ENCODE measurements around the gene THYN1.

The THYN1 gene

GRCh38 chr11:134246100-134246499 is 7.1 kb downstream of the THYN1 start:
- DNase-seq, result no peak

GRCh38 chr11:134245434-134245833 is 7.7 kb downstream of the THYN1 start:
- DNase-seq, result no peak

- peak in 1 of 3 donors; percentile 22 for DNase-seq
Measured at GRCh38 chr11:134244593-134244992, 8.6 kb downstream of the THYN1 start.

- DNase-seq, result no peak
Measured at GRCh38 chr11:134243913-134244312, 9.2 kb downstream of the THYN1 start.

GRCh38 chr11:134242376-134242775 is 10.8 kb downstream of the THYN1 start:
- DNase-seq, result no peak

- no peak for DNase-seq
Measured at GRCh38 chr11:134240592-134240991, 12.6 kb downstream of the THYN1 start.

DNA sequence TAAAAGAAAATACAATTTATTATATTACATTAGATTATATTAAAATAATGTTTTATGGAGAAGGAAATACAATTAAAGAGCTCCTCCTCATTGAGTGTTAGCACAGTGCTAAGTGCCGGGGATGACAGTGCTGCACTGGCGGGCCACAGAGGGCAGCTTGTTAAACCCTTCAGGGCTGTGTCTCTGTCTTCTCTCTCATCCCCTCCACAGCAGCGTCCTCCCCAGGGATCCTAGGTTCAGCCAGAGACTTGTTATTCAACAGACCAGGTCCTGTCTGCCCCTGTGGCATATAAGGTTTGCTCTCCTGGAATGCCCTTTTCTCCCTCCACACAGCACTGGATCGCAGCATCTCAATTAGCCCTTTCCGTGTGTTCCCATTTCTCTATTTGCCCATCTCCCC is 14.2 kb downstream of the THYN1 start:
- DNase-seq, result no peak

- DNase-seq, result no peak
Measured at GRCh38 chr11:134237557-134237922, 15.6 kb downstream of the THYN1 start.

- no peak for DNase-seq
Measured at GRCh38 chr11:134236834-134237556, 16.2 kb downstream of the THYN1 start.

GRCh38 chr11:134235399-134235798 is 17.8 kb downstream of the THYN1 start:
- no peak for DNase-seq

- no peak for DNase-seq
Measured at GRCh38 chr11:134233729-134234179, 19.4 kb downstream of the THYN1 start.

GRCh38 chr11:134231958-134232659 is 21.0 kb downstream of the THYN1 start:
- peak; percentile 17 to 39 (median 36) for DNase-seq

DNA sequence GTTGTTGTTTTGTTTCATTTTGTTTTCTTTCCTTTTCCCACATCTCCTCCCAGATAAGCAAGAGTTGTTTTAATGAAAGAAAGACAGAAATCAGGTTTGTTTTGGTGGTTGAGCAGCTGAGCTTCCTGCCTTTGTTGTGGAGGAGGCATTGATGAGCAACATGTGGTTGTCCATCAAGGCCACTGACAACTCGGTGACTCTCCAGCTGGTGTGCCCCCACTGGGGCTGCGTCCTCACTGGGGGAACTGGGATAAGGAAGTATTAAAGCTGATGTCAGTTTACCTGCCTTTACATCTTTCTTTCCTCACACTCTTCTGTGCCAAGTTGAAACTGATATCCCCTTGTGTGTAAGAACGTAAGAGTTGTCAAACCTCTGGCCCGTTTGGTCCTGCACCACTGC is 22.8 kb downstream of the THYN1 start:
- DNase-seq, result no peak

DNA sequence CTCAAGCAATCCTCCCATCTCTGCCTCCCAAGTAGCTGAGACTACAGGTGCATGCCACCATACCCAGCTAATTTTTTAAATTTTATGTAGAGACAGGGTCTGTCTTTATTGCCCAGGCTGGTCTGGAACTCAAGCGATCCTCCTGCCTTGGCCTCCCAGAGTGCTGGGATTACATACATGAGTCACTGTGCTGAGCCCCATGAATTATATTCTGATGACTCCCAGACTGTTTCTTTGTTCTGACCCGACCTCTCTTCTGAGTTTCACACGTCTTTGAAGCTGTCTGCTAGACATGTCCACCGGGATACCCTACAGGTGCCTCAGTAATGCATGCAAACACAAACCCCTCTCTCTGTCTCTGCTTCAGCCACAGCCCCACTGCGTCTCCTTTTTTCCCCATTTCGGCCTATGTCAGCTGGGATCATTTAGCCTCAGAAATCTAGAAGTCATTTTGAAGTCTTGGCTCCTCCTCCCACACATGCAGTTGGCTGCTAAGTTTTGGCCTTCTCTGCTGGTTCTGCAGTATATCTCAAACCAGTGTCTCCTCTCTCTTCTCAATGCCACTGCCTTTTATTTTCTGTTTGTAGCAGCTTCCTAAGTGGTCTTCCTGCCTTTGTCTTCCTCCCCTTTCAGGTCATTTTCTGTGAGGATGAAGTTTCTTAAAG is 23.9 kb downstream of the THYN1 start:
- no peak for DNase-seq

- DNase-seq, result no peak
Measured at GRCh38 chr11:134228625-134229024, 24.5 kb downstream of the THYN1 start.

GRCh38 chr11:134226806-134227325 is 26.3 kb downstream of the THYN1 start:
- DNase-seq, result no peak

DNA sequence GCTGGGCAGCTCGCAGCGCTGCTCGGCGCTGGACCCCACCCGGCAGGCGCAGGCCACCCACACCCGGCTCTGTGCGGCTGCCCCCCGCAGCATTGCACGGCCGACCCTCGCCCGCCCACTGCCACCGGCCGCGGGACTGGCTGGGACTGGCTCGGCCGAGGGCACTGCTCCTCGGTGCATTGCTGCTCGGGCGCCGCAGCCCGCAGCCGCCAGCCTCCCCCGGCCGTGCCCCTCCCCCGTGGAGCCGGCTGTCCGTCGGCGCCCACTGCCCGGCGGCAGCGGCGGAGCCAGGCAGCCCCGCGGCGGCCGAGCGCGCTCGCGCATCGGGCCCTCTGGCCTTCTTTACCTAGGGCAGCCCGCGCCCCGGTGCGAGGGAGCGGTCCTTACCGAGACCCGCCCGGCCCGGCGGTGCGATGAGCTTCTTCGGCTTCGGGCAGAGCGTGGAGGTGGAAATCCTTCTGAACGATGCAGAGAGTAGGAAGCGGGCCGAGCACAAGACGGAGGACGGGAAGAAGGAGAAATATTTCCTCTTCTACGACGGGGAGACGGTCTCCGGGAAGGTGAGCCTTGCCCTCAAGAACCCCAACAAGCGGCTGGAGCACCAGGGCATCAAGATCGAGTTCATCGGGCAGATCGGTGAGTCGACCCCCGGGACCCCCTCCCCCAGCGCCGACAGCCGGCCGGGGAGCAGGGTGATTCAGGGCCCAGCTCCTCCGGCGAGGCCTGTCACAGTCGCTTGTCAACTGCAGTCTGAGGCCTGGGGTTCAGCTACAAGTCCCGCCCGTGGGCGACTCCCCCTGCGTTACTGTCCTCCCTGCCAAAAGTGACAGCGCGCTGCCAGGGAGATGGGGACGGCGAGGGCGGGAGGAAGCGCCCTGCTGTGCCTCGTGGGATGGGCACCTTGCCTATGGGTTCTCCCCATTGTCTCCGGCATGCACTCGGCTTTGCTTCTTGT is 28.2 kb downstream of the THYN1 start:
- DNase-seq, result peak; percentile 63 to 80 (median 67)

GRCh38 chr11:134223836-134224709 is 29.1 kb downstream of the THYN1 start, which contains the start of the genes NCAPD3 and VPS26B:
TSS of gene NCAPD3 (minus strand) at chr11:134223967. CDS start at chr11:134223926, 41 bp downstream.
TSS of gene VPS26B (plus strand) at chr11:134224671. CDS start at chr11:134225123, 452 bp downstream.
- DNase-seq, result peak; percentile 98 to 99 (median 98)

DNA sequence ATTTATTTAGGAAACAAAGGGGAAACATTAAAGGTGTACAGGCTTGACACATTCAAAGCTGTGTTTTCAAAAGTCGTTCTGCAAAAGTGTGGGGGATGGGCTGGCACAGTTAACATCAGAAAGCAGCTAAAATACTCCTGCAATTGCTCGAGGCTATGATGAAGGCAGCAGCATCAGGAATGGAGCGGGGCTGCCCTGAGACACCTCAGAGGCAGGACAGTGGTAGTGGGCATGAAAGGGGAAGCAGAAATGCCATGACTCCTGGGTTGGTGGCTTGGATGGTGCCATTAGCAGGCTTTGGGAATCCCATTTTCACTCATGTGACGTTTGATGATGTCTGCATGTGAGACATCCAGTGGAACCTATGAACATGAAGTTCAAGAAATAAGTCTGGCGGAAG is 30.0 kb downstream of the THYN1 start:
- DNase-seq, result peak; percentile 63 to 82 (median 69)

DNA sequence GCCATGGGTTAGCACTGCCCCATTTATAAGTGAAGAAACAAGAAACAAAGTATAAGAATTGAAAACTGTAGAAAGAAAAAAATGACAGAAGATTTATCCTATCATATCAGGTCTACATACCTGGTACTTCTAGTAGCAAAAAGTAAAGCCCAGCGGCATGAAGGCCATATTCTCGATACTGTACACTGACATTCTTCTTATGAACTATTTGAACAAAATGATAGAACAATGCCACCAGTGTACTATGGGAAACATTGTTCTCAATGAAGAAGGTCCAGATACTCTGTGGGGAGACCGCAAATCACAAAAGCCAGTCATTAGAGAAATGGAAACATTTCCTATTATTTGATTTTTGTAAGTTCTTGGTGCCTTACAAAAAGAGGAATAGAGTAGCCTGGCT is 36.3 kb downstream of the THYN1 start:
- no peak for DNase-seq

DNA sequence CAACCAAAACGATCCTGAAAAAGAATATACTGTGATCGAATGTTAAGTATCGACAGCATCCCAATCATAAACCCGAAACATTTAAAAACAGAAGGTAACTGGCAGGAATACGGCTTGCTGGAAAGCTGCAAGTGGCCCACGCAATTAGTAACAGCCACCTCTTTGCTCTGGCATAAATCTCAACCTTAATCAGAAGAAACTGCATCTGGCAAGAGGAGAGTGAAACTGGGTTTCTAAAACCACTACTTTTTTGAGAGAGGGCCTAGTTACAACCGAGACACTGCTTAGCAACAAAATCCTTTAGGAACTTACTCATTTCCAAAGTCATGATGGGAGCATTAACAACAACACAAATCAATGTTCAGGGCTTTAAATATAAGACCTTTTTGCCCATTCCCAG is 37.3 kb downstream of the THYN1 start:
- DNase-seq, result no peak
